B cell (primary cell): ENCODE measurements around the gene ITIH1.

Source experiments
- EZH2 ChIP-seq: IDR thresholded peaks from 2 replicates; pipeline ENCODE4 v1.6.1; 2012; ENCODE audit warnings: borderline replicate concordance, low read depth, mild to moderate bottlenecking, moderate library complexity, low read length; ENCODE audit not compliant: insufficient read depth, poor library complexity, severe bottlenecking
- TF ChIP-seq, protein P1 (sequence below): fragments of 200-600 bp; IDR thresholded peaks from one replicate; pipeline ENCODE4 v1.8.0; 2022; ENCODE audit warnings: antibody characterized with exemption, mild to moderate bottlenecking

GRCh38 chr3:52796411-52796810 is 19.0 kb downstream of the ITIH1 start:
- TF ChIP-seq EZH2 = no peak
- TF ChIP-seq, protein P1, sequence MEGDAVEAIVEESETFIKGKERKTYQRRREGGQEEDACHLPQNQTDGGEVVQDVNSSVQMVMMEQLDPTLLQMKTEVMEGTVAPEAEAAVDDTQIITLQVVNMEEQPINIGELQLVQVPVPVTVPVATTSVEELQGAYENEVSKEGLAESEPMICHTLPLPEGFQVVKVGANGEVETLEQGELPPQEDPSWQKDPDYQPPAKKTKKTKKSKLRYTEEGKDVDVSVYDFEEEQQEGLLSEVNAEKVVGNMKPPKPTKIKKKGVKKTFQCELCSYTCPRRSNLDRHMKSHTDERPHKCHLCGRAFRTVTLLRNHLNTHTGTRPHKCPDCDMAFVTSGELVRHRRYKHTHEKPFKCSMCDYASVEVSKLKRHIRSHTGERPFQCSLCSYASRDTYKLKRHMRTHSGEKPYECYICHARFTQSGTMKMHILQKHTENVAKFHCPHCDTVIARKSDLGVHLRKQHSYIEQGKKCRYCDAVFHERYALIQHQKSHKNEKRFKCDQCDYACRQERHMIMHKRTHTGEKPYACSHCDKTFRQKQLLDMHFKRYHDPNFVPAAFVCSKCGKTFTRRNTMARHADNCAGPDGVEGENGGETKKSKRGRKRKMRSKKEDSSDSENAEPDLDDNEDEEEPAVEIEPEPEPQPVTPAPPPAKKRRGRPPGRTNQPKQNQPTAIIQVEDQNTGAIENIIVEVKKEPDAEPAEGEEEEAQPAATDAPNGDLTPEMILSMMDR = no peak
